ENCODE measurements around the gene SH3PXD2A. TPM values are rescaled to one million over a fixed set of nuclear protein-coding genes. Genes with fewer than 3 reads are reported as not detected.

The SH3PXD2A gene
- total RNA-seq, 1 donor: 29.0 TPM

DNA sequence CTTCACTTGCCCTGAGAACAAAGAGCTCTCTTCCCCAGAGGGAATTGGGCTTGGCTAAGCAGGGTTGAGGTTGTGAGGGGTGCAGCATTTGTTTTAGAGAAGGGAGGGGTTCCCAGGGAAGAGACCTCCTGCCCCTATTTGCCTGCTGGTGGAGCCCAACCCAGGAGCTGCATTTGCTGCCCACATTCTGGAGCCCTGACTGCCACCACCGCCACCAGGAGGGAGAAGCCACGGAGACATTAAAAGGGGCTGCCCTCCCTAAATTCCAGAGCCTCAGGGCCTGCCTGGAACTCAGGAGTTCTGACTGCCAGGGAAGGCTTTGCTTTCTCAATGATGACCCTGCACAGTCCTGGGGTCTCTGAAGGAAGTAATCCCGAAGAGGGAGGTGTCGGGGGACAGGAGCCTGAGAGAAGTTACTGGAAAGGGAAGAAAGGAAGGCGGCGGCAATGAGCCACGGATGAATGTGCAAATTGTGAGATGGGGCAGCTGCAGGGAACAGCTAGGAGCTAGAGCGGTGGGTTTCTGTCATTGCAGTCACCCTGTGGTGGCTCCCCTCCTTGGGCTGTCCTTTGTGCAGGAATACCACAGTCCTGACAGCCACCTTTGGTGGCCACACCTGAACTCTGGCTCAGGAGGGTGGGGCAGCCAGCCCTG lies 310.6 kb downstream of the SH3PXD2A start:
- Histone ChIP-seq H3K27me3 (ENCODE audit: insufficient read depth, low read length) (peaks cover 28% of the 10 kb centered on the region), H3K4me1 (ENCODE audit: insufficient read depth, low read length) (peaks cover 6% of the 10 kb centered on the region), H3K9me3 (ENCODE audit: low read depth, low read length) (no peaks in the 10 kb centered on the region)

More for the DNA sequence above, 310.6 kb downstream of the SH3PXD2A start:
- H3K4me2 ChIP-seq (ENCODE audit: insufficient read depth, low read length): no peak overlapping the region
- H3K79me2 ChIP-seq (ENCODE audit: insufficient read depth, low read length): no peaks in the 10 kb centered on the region
- TF ChIP-seq, protein P1, sequence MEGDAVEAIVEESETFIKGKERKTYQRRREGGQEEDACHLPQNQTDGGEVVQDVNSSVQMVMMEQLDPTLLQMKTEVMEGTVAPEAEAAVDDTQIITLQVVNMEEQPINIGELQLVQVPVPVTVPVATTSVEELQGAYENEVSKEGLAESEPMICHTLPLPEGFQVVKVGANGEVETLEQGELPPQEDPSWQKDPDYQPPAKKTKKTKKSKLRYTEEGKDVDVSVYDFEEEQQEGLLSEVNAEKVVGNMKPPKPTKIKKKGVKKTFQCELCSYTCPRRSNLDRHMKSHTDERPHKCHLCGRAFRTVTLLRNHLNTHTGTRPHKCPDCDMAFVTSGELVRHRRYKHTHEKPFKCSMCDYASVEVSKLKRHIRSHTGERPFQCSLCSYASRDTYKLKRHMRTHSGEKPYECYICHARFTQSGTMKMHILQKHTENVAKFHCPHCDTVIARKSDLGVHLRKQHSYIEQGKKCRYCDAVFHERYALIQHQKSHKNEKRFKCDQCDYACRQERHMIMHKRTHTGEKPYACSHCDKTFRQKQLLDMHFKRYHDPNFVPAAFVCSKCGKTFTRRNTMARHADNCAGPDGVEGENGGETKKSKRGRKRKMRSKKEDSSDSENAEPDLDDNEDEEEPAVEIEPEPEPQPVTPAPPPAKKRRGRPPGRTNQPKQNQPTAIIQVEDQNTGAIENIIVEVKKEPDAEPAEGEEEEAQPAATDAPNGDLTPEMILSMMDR (IDR thresholded peaks at IDR 0.05; ENCODE audit: extremely low read depth, low read depth, low read length): no peak
- H2AFZ ChIP-seq (ENCODE audit: low read length): no peak overlapping the region
- no peak overlapping the region for H3K4me3 ChIP-seq (ENCODE audit: insufficient read depth, low read length)
- no peaks in the 10 kb centered on the region for H3K36me3 ChIP-seq (ENCODE audit: insufficient read depth, low read length)
- DNase-seq (ENCODE audit: insufficient read length, low spot score, missing footprints): no peak
- H3K27ac ChIP-seq (ENCODE audit: low read depth, low read length): no peak overlapping the region
- no peaks in the 10 kb centered on the region for H4K20me1 ChIP-seq (ENCODE audit: insufficient read depth, low read length)

Small RNAs within 50 kb of the gene (small RNA-seq; reads per million reads assigned to genes)
- not detected for gene RF00019

Other genes with a start within 250 kb of the SH3PXD2A start
- 20.6 and 28.9 TPM in 2 replicates for gene STN1, start 62.6 kb upstream of the SH3PXD2A start, total RNA-seq
- 48.1 and 53.3 TPM in 2 replicates for gene SLK, start 111.6 kb upstream of the SH3PXD2A start, total RNA-seq
- gene COL17A1, start 230.3 kb upstream of the SH3PXD2A start, total RNA-seq: under 0.01 TPM in 2 replicates